DMS53 treated with DMSO at 0.1 percent for 48 hours (cell line): Measurements from ENCODE around the gene RAB4B.
"Not testable (repeated sequence)": the region's sequence is repeated elsewhere in the genome, so short reads cannot be mapped to it uniquely, and the experiment has no call there.

Experiments
- DNase-seq: peaks from one replicate; lab custom pipeline; 2025; ENCODE audit not compliant: unreplicated experiment; lab: John Stamatoyannopoulos, UW

Gene RAB4B

GRCh38 chr19:40776932-40777644 is 959 bp upstream of the RAB4B start:
- peak; percentile 97 for DNase-seq

- no peak for DNase-seq
Measured at GRCh38 chr19:40777645-40777936, 456 bp upstream of the RAB4B start.

DNA sequence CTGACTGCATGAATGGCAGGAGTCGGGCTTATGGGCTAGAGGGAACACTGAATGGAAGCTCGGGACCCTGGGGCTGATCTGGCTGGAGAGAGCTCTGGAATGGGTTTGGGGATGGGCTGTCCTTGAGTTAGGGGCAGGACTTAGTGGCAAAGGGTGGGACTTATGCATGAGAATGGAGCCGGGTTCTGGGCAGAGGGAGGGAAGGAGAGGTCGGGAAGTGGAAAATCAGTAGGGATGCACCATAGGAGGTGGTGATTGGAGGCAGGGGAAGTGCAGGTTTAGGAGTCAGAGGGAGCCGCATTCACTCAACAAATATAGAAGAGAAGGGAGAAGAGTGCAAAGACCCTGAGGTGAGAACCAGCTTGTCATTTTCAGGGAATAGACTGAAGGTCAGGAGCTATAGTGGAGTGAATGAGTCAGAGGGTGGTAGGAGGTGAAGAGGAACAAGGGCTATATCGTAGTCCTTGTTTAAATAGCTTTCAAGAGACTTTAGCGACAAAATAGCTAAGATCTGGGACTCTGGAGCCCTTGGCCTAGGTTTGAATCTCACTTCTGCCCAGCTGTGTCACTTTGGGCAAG is 748 bp downstream of the RAB4B start:
- DNase-seq = no peak

DNA sequence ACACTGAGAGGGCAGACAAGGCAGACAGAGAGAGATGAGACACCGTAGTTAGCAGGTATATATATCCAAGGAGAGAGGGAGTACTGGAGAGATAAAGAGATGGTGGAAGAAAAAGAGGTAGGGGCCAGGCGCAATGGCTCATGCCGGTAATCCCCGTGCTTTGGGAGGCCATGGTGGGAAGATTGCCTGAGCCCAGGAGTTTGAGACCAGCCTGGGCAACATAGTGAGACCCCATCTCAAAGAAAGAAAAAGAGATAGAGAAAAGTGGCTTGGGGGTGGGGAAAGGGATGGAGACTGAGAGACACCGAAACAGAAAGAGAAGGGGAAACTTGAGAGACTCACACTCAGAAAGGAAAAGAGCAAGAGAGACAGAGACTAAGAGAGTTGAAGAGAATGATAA is 2.5 kb downstream of the RAB4B start:
- DNase-seq = no peak

DNA sequence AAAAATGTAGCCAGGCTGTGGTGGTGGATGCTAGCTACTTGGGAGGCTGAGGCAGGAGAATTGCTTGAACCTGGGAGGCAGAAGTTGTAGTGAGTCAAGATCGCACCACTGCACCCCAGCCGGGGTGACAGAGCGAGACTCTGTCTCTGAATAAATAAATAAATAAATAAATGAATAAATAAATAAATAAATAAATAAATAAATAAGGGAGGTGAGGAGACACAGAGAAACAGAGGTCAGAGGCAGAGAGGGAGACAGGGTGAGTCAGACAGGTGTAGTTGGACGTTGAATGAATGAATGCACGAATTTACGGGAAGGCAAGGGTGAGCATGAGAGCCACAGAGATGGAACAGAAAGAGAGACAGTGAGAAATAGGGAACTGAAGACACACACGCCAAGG is 3.1 kb downstream of the RAB4B start:
- DNase-seq = no peak

DNA sequence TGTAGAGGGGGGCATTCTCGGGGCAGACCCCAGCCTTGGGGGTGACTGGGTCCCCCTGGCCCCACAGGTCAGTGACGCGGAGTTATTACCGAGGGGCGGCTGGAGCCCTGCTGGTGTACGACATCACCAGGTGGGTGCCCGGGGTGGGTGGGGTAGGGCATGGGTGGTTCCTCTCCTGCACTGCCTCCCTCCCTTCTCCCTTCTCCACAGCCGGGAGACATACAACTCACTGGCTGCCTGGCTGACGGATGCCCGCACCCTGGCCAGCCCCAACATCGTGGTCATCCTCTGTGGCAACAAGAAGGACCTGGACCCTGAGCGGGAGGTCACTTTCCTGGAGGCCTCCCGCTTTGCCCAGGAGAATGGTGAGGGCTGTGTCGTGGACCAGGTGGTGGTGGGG is 5.7 kb downstream of the RAB4B start:
- no peak for DNase-seq

DNA sequence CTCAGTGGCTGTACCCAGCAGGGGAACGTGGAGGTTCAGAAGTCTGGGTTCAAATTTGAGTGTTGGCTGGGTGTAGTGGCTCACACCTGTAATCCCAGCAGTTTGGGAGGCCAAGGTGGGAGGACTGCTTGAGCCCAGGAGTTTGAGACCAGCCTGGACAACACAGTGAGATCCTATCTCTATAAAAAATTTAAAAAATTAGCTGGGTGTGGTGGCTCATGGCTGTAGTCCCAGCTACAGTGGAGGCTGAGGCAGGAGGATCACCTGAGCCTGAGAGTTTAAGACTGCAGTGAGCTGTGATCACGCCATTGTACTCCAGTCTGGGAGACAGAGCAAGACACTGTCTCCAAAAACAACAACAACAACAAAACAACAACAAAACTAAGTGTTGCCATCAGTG is 6.1 kb downstream of the RAB4B start:
- not testable (repeated sequence) for DNase-seq

DNA sequence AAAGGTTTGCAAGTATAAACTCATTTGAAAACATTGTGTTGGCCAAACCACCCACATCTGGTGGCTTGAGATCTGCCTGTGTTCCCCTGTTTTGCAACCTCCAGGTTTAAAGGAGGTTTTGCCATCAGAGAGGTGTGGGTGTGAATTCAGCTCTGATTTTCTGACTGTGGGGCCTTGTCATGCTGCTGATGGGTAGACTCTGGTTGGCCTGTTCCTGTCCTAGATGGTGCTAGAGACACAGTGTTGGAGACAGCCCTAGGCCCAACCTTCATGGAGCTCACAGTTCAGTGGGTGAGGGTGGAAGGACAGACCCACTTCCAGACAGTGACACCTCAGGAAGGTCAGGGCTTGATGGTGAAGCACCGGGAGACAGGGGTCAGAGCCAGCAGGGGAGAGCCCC is 7.5 kb downstream of the RAB4B start:
- DNase-seq = no peak

GRCh38 chr19:40786060-40787037 is 8.3 kb downstream of the RAB4B start:
- DNase-seq = no peak

DNA sequence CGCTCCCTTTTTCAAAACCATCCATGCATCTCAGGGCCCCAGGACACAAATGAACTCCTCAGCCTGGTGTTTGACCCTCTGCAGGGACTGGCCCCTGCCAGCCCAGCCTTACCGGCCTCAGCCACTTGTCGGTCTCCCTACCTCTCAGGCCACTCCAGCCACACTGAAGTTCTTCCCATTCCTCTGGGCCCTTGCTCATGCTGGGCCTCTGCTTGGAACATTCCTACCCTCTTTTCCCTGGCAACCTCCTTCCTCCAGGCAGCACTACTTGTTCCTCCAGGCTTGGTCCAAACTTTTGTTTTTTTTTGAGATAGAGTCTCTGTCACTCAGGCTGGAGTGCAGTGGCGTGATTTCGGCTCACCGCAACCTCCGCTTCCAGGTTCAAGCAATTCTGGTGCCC is 13.3 kb downstream of the RAB4B start:
- DNase-seq = no peak

DNA sequence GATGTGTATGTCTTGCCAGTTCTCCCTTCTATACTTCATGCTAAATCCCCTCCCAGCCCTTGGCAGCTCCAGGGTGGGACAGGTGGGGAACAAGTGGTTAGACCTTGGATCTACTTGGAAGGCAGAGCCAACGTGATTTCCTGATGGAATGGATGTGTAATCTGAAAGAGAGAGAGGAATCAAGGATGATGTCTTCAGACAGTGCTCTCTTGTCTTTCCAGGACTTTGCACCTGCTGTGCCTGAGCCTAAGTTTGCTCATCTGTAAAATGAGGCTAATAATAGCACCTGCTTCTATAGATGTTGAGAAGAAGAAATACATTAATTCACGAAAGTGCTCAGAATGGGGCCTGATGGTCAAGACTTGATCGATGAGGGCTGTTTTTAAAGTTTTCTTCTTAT is 13.9 kb downstream of the RAB4B start:
- DNase-seq = no peak

DNA sequence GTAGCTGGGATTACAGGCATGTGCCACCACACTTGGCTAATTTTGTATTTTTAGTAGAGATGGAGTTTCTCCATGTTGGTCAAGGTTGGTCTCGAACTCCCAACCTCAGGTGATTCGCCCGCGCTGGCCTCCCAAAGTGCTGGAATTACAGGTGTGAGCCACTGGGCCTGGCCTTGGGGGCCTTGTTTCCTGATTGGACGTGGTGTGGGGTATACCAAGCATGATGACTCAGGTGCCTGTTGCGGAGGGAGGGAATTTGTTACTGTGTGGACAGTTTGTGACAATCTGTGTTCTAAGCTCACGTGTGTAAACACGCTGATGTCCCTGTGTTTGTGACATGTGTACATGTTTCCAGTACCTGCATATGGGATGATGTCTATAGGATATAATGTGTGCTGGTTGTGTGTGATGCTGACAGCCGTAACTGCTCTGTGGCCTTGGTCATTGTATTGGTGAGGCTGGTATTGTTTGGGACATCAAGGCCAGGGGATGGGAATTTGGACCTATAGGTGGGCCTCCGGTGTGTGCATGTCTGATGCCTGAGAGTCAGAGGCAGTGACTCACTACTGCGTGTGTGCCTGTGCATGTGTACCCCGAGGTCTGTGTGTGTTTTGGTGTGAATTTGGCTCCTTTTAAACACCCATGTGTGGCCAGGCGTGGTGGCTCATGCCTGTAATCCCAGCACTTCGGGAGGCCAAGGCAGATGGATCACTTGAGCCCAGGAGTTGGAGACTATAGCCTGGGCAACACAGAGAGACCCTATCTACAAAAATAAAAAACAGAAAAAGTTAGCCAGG is 19.3 kb downstream of the RAB4B start:
- no peak for DNase-seq

- DNase-seq = peak; percentile 82
Measured at GRCh38 chr19:40797963-40798682, 20.1 kb downstream of the RAB4B start.

DNA sequence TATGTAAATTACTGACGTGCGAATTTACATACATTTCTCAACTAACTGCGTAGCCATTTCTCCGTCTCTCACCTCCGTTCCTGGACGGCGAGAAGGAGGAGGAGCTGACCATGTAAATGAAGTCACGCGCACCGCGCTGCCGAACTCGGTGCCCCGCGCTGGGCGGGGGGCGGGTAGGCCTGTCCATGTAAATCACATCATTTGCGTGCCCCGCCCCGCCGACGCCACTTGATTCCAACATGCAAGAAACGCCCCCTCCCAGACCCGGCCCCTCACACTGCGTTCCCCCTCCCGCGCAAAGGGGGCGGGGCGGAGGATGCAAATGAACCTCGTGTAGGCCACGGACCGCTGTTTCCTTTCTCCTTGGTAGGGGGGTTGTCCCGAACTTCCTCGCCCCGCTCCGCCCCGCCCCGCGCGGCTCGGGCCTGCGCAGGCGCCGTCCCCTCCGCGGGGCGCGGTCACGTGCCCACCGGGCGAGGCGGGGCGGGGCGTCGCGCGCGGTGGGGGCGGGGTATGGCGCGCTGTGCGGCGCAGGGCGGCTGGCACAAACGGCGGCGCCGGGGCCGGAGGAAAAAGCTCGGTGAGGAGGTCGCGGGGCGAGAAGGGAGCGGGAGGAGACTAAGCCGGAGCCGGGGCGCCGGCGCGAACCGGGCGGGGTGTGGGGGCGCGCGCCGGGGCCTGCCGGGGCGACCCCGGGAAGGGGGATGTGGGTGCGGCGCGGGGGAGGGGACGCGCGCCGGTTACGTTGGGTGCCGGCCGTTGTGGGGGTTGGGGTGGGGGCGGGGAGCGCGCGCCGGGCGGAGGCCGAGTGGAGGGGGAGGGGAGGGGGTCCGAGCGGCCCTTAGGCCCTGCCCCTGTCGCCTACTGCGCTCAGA is 20.9 kb downstream of the RAB4B start, which contains the start of gene EGLN2:
EGLN2 (plus strand) TSS at position 509 of the 875 bp plus-strand sequence. CDS start 1,382 bp downstream, outside the sequence.
- peak; percentile 98 for DNase-seq

DNA sequence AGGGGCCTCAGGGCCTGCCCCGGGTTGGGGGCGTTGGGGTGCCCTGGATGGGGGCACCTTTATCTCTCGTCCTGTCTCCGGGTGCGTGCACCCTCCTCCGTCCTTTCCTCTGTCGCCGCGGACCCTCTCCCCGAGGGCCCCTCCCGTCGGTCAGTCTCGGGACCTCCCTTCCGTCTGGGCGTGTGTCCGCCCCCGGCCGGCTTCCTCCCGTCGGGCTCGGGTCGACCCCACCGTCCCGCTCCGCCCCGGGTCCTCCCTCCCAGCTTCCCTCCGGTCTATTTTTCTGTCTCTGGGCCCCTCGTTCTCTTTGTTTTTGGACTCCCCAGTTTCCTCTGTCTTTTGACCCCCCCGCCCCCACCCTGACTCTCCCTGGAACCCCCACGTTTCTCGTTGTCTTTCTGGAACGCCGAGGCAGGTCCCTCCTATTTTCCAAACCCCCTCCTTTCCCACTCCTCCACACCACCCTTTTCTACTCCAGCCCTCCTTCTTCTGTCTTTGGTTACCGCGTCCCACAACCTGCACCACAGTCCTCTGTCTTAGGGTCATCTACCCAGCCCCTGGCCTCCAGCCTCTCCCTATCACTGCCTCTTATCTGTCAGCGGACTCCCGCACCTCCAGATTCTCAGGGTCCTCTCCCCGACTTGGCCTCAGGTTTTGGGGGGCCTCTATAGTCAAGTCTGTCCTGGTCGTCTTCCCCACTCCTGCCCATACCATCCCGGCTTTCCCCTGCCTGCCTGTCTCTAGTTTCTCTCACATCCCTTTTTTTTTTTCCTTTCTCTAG is 21.7 kb downstream of the RAB4B start:
- DNase-seq = no peak

DNA sequence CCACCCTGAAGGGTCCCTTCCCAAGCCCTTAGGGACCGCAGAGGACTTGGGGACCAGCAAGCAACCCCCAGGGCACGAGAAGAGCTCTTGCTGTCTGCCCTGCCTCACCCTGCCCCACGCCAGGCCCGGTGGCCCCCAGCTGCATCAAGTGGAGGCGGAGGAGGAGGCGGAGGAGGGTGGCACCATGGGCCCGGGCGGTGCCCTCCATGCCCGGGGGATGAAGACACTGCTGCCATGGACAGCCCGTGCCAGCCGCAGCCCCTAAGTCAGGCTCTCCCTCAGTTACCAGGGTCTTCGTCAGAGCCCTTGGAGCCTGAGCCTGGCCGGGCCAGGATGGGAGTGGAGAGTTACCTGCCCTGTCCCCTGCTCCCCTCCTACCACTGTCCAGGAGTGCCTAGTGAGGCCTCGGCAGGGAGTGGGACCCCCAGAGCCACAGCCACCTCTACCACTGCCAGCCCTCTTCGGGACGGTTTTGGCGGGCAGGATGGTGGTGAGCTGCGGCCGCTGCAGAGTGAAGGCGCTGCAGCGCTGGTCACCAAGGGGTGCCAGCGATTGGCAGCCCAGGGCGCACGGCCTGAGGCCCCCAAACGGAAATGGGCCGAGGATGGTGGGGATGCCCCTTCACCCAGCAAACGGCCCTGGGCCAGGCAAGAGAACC is 22.4 kb downstream of the RAB4B start:
- DNase-seq = no peak

DNA sequence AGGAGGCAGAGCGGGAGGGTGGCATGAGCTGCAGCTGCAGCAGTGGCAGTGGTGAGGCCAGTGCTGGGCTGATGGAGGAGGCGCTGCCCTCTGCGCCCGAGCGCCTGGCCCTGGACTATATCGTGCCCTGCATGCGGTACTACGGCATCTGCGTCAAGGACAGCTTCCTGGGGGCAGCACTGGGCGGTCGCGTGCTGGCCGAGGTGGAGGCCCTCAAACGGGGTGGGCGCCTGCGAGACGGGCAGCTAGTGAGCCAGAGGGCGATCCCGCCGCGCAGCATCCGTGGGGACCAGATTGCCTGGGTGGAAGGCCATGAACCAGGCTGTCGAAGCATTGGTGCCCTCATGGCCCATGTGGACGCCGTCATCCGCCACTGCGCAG is 22.9 kb downstream of the RAB4B start:
- no peak for DNase-seq
